ENCODE data around the gene MPRIP.

The MPRIP gene

GRCh38 chr17:17200831-17201230 lies 158.6 kb downstream of the MPRIP start:
- H3K27me3 ChIP-seq, result no peaks in the 10 kb centered on the region
- no peak overlapping the region for H3K4me3 ChIP-seq (ENCODE audit: low read depth in 1 of 2, low read length in 1 of 2)
- H3K36me3 ChIP-seq, result peaks cover 22% of the 10 kb centered on the region
- H3K4me1 ChIP-seq (ENCODE audit: control insufficient read depth in 1 of 2, insufficient read depth in 1 of 2, low read depth in 1 of 2, low read length in 1 of 2), result peaks cover 24 to 25% of the 10 kb centered on the region in 2 experiments
- no peak overlapping the region for H3K27ac ChIP-seq
- H3K9me3 ChIP-seq, result no peaks in the 10 kb centered on the region
- TF ChIP-seq CTCF (IDR thresholded peaks at IDR 0.05), result no peak

GRCh38 chr17:17201271-17201670 lies 159.0 kb downstream of the MPRIP start:
- Histone ChIP-seq H3K36me3 (peaks cover 22% of the 10 kb centered on the region), H3K27me3 (no peaks in the 10 kb centered on the region), H3K4me3 (ENCODE audit: low read depth in 1 of 2, low read length in 1 of 2) (no peak overlapping the region), H3K27ac (no peak overlapping the region), H3K9me3 (no peaks in the 10 kb centered on the region), H3K4me1 (ENCODE audit: control insufficient read depth in 1 of 2, insufficient read depth in 1 of 2, low read depth in 1 of 2, low read length in 1 of 2) (peaks cover 25 to 30% of the 10 kb centered on the region in 2 experiments)
- no peak for TF ChIP-seq CTCF (IDR thresholded peaks at IDR 0.05)

GRCh38 chr17:17201907-17202306 lies 159.7 kb downstream of the MPRIP start:
- Histone ChIP-seq H3K4me1 (ENCODE audit: control insufficient read depth in 1 of 2, insufficient read depth in 1 of 2, low read depth in 1 of 2, low read length in 1 of 2) (peaks cover 25 to 34% of the 10 kb centered on the region in 2 experiments), H3K9me3 (no peaks in the 10 kb centered on the region), H3K27ac (no peak overlapping the region), H3K36me3 (peaks cover 22% of the 10 kb centered on the region), H3K27me3 (no peaks in the 10 kb centered on the region), H3K4me3 (ENCODE audit: low read depth in 1 of 2, low read length in 1 of 2) (no peak overlapping the region)
- TF ChIP-seq CTCF (IDR thresholded peaks at IDR 0.05), result no peak

- Histone ChIP-seq H3K27ac (no peak overlapping the region), H3K36me3 (peaks cover 22% of the 10 kb centered on the region), H3K4me3 (ENCODE audit: low read depth in 1 of 2, low read length in 1 of 2) (no peak overlapping the region), H3K4me1 (ENCODE audit: control insufficient read depth in 1 of 2, insufficient read depth in 1 of 2, low read depth in 1 of 2, low read length in 1 of 2) (peaks cover 25 to 34% of the 10 kb centered on the region in 2 experiments), H3K9me3 (no peaks in the 10 kb centered on the region), H3K27me3 (no peaks in the 10 kb centered on the region)
- TF ChIP-seq CTCF (IDR thresholded peaks at IDR 0.05), result no peak
Measured at GRCh38 chr17:17203173-17203730, 161.0 kb downstream of the MPRIP start.

- Histone ChIP-seq H3K27me3 (no peaks in the 10 kb centered on the region), H3K4me3 (ENCODE audit: low read depth in 1 of 2, low read length in 1 of 2) (peak overlapping the region; percentile 1 to 78), H3K36me3 (peaks cover 22% of the 10 kb centered on the region), H3K4me1 (ENCODE audit: control insufficient read depth in 1 of 2, insufficient read depth in 1 of 2, low read depth in 1 of 2, low read length in 1 of 2) (peaks cover 25 to 34% of the 10 kb centered on the region in 2 experiments), H3K9me3 (no peaks in the 10 kb centered on the region), H3K27ac (peak overlapping the region; percentile 41)
- TF ChIP-seq CTCF (IDR thresholded peaks at IDR 0.05), result no peak
Measured at GRCh38 chr17:17204041-17204591, 161.9 kb downstream of the MPRIP start.

All from neutrophil (primary cell).